WERI-Rb-1 (cell line): Measurements from ENCODE around the gene LRRC8A.

Experiments
- DNase-seq: peaks from one replicate; pipeline ENCODE4 v3.0.0-alpha.2; 2020
- H3K27ac ChIP-seq: fragments of 250-450 bp; sonication (Bioruptor Pico); 2 replicates; pipeline ENCODE4 v1.5.1; 2020; ENCODE audit warnings: mild to moderate bottlenecking, moderate library complexity
- H3K27me3 ChIP-seq: fragments of 250-450 bp; sonication (Bioruptor Pico); 2 replicates; pipeline ENCODE4 v1.5.1; 2021; ENCODE audit warnings: mild to moderate bottlenecking, low read depth, moderate library complexity; ENCODE audit not compliant: insufficient read depth, severe bottlenecking
- H3K36me3 ChIP-seq: fragments of 250-450 bp; sonication (Bioruptor Pico); 2 replicates; pipeline ENCODE4 v1.5.1; 2020; ENCODE audit warnings: mild to moderate bottlenecking, moderate library complexity
- H3K4me3 ChIP-seq: 2 replicates; pipeline ENCODE4 v1.5.1; 2011; ENCODE audit warnings: low read depth, mild to moderate bottlenecking, control low read depth, low read length
- H3K9me3 ChIP-seq: fragments of 250-450 bp; sonication (Bioruptor Pico); 2 replicates; pipeline ENCODE4 v1.5.1; 2021; ENCODE audit warnings: mild to moderate bottlenecking, moderate library complexity; ENCODE audit not compliant: severe bottlenecking
- TF ChIP-seq, protein P1 (sequence below): IDR thresholded peaks from 2 replicates; pipeline ENCODE4 v1.5.1; 2011; ENCODE audit warnings: low read depth, mild to moderate bottlenecking, control low read depth, inconsistent platforms, low read length

The LRRC8A gene

DNA sequence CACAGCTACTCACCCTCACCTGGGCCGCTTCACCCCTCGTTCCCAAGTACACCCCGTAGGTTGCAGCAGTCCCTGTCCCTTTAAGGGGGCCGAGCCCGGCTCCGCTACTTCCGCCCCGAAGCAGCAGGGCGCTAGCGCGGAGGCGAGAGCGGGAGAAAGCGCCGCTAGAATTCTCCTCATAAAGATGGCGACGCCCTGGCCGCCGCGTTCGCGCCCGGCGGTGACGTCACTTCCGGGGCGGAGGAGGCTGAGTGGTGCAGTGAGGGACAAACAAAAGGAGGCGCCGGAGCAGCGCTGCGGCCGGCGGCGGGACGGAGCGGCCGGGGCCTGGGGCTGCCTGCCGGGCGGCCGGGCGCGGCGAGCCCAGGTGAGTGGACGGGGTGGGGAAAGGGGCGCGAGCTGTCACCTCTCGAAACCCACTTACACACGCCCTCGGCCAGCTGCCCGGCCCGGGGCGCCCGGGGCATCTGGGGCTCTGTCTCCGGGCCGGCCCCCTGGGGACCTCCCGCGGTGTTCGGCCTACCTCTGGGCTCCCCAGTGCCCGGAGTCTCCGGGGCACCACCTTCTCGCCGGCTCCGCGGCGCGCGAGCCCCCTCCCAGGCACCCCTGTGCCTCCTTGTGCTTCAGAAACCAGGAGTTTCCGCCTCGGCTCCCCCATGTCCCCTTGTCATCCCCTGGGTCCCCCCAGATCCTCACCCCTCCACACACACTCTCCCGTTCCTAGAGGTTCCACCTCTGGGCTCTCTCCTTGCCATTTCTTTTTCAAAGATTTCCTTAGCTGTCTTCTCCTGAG is at the start of gene LRRC8A, which contains the start of gene KYAT1:
Gene LRRC8A (plus strand): TSS at position 250 of the 793 bp plus-strand sequence. CDS start 25,032 bp downstream, outside the sequence.
Gene KYAT1 (minus strand): TSS at position 67 of the 793 bp plus-strand sequence. CDS start 36,545 bp downstream, outside the sequence.
- Histone ChIP-seq H3K27ac (peak within 1 kb of the TSS; percentile 90), H3K4me3 (peak within 1 kb of the TSS; percentile 86), H3K27me3 (no peaks in the 10 kb centered on the region), H3K9me3 (no peaks in the 10 kb centered on the region), H3K36me3 (peaks cover 31% of the 10 kb centered on the region)
- TF ChIP-seq, protein P1, sequence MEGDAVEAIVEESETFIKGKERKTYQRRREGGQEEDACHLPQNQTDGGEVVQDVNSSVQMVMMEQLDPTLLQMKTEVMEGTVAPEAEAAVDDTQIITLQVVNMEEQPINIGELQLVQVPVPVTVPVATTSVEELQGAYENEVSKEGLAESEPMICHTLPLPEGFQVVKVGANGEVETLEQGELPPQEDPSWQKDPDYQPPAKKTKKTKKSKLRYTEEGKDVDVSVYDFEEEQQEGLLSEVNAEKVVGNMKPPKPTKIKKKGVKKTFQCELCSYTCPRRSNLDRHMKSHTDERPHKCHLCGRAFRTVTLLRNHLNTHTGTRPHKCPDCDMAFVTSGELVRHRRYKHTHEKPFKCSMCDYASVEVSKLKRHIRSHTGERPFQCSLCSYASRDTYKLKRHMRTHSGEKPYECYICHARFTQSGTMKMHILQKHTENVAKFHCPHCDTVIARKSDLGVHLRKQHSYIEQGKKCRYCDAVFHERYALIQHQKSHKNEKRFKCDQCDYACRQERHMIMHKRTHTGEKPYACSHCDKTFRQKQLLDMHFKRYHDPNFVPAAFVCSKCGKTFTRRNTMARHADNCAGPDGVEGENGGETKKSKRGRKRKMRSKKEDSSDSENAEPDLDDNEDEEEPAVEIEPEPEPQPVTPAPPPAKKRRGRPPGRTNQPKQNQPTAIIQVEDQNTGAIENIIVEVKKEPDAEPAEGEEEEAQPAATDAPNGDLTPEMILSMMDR: no peak
- DNase-seq: peak; percentile 99

DNA sequence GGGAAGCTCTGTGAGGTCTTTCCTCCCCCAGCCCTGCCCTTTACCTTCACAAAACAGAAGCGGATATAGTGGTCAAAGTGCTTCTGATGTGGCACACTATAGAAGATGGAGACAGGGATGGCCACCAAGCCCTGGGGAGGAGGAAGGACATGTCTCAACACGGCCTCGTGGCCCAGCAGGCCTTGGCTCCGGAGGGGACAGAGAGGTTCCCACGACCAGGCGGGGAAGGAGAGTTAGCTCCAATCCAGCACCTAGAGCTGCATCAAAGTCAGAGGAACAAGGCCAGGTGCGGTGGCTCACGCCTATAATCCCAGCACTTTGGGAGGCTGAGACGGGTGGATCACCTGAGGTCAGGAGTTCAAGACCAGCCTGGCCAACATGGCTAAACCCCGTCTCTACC is 48.2 kb upstream of the LRRC8A start:
- Histone ChIP-seq H3K27ac (peak overlapping the region; percentile 6; the same call in 1 of the 2 replicates), H3K9me3 (no peaks in the 10 kb centered on the region), H3K36me3 (peaks cover 23% of the 10 kb centered on the region), H3K27me3 (no peaks in the 10 kb centered on the region), H3K4me3 (no peak overlapping the region)
- no peak for DNase-seq
- TF ChIP-seq, protein P1: no peak

DNA sequence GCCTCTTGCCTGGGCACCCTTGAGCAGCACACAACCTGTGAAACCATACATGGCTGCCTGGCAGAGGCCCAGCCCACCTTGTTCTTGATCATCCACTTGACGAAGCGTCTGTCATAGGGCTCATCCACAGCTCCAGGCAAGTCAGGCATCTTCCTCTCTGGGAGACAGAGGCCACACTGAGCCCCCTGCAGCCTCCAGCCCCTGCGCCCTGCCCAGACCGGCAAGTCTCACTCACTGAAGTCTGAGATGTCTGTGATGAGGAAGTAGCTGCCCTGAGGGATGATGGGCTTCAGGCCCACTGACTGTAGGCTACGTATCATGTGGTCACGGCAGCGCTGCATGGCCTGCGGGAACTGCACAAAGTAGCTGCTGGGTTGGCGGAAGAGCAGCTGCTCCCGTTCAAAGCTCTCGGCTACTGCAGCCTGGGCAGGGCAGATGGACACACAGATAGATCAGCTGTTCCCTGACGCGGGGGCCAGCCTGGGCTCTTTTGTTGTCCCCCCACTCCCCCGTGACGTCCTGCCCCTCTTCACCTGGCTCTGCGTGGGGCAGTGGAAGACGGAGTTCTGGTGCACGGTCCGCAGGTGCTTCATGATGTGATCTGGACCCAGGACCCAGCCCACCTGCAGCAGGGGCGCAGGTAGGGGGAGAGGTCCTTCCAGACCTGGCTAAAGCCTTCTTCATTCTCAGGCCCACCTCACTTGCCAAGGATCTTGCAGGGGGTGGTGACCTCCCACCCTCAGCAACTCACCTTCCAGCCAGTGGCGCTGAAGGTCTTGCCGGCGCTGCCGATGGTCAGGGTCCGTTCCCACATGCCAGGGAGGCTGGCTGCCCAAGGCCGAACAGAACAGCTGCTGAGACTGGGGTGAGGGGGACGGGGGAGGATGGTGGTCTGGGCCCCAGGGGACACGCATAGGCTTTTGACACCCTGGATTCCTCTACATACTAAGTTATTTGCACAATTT is 46.4 kb upstream of the LRRC8A start:
- Histone ChIP-seq H3K36me3 (peaks cover 28% of the 10 kb centered on the region), H3K27ac (no peak overlapping the region), H3K4me3 (no peak overlapping the region), H3K9me3 (no peaks in the 10 kb centered on the region), H3K27me3 (no peaks in the 10 kb centered on the region)
- TF ChIP-seq, protein P1: no peak
- DNase-seq: no peak

DNA sequence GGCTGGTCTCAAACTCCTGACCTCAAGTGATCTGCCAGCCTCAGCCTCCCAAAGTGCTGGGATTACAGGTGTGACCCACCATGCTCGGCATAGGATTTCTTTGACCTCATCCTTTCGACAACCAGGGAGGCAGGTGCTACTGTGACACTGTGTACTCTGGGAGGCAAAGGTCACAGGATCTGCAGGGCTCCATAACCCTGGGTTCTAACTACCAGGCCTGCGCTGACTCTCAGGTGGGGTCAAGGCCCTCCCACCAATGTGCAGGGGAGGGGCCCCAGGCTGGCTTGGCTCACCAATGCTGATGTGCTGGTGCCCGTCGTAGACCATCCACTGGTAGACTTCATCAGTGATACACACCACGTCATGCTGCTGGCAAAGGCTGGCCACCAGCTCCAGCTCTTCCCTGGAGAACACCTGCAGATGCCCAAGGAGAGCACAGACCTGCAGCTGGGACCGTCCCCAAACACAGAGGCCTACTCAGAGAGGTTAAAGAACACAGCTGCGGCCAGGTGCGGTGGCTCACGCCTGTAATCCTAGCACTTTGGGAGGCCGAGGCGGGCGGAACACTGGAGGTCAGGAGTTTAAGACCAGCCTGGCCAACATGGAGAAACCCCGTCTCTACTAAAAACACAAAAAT is 45.3 kb upstream of the LRRC8A start:
- DNase-seq: no peak
- Histone ChIP-seq H3K27ac (no peak overlapping the region), H3K36me3 (peaks cover 32% of the 10 kb centered on the region), H3K4me3 (no peak overlapping the region), H3K27me3 (no peaks in the 10 kb centered on the region), H3K9me3 (no peaks in the 10 kb centered on the region)
- TF ChIP-seq, protein P1: no peak

DNA sequence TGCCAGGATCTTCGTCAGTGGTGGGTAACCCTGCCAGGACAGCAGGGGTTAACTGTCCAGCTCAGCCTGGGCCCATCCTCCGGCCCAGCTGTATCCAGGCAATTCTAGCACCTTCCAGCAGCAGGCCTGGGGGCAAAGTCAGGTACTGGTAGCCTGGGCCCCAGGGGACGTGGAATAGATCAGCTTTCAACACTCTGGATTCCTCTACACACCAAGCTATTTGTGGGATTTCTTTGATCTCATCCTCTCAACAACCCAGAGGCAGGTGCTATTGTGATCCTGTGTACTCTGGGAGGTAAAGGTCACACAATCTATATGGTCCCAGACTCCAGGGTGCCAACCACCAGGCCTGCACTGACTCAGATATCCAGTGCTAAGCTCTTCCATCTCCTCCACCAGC is 43.6 kb upstream of the LRRC8A start:
- H3K27ac ChIP-seq: no peak overlapping the region
- no peak overlapping the region for H3K4me3 ChIP-seq
- TF ChIP-seq, protein P1: no peak
- no peaks in the 10 kb centered on the region for H3K27me3 ChIP-seq
- DNase-seq: no peak
- H3K36me3 ChIP-seq: peaks cover 21% of the 10 kb centered on the region
- no peaks in the 10 kb centered on the region for H3K9me3 ChIP-seq
